HepG2 (cell line): ENCODE measurements around the gene DNM3. TPM values are rescaled to one million over a fixed set of nuclear protein-coding genes. Genes with fewer than 3 reads are reported as not detected.

Experiments
- AHDC1 ChIP-seq: sonication (generic); formaldehyde crosslinking; IDR thresholded peaks from 2 replicates; pipeline ENCODE4 v1.5.1; 2020; ENCODE audit warnings: mild to moderate bottlenecking, missing genetic modification reagents, borderline replicate concordance
- ARID3A ChIP-seq: IDR thresholded peaks from 2 replicates; pipeline ENCODE4 v1.6.1; 2012; ENCODE audit warnings: low read depth, low read length, improper control_type of control experiment
- ARID5B ChIP-seq: IDR thresholded peaks from 2 replicates; pipeline ENCODE4 v1.4.0; 2020; ENCODE audit warnings: mild to moderate bottlenecking, missing genetic modification reagents
- ATAD3A ChIP-seq: sonication (generic); formaldehyde crosslinking; IDR thresholded peaks from 2 replicates; pipeline ENCODE4 v1.4.0; 2020; ENCODE audit warnings: missing genetic modification reagents
- FOXP4 ChIP-seq: sonication (generic); formaldehyde crosslinking; IDR thresholded peaks from 2 replicates; pipeline ENCODE4 v1.4.0; 2020; ENCODE audit warnings: missing genetic modification reagents
- HNRNPLL ChIP-seq: fragments of 200-400 bp; formaldehyde crosslinking; IDR thresholded peaks from 2 replicates; pipeline ENCODE4 v1.6.1; 2017; ENCODE audit warnings: mild to moderate bottlenecking, low read depth, low read length; ENCODE audit not compliant: poor library complexity, severe bottlenecking
- IRF9 ChIP-seq: sonication (generic); formaldehyde crosslinking; IDR thresholded peaks from 2 replicates; pipeline ENCODE4 v1.8.0; 2022; ENCODE audit warnings: missing genetic modification reagents, mild to moderate bottlenecking, borderline replicate concordance
- KDM2A ChIP-seq: sonication (generic); formaldehyde crosslinking; IDR thresholded peaks from 2 replicates; pipeline ENCODE4 v1.4.0; 2020; ENCODE audit warnings: low read depth, missing genetic modification reagents, borderline replicate concordance
- NR2F2 ChIP-seq: IDR thresholded peaks from 2 replicates; pipeline ENCODE4 v1.6.1; 2012; ENCODE audit warnings: low read depth, inconsistent platforms, borderline replicate concordance
- NR2F6 ChIP-seq, 2 experiments: IDR thresholded peaks; 2 replicates each; pipeline ENCODE4 v1.6.1; 2016; ENCODE audit warnings: antibody characterized with exemption in 1 of 2, mild to moderate bottlenecking in 1 of 2
- PHF20 ChIP-seq: sonication (generic); formaldehyde crosslinking; IDR thresholded peaks from 2 replicates; pipeline ENCODE4 v1.5.0; 2020; ENCODE audit warnings: mild to moderate bottlenecking, missing genetic modification reagents
- RXRB ChIP-seq: IDR thresholded peaks from 2 replicates; pipeline ENCODE4 v1.6.1; 2016; ENCODE audit warnings: borderline replicate concordance, missing genetic modification reagents, missing compliant biosample characterization
- TBX2 ChIP-seq: sonication (generic); formaldehyde crosslinking; IDR thresholded peaks from 2 replicates; pipeline ENCODE4 v1.5.0; 2020; ENCODE audit warnings: missing genetic modification reagents, mild to moderate bottlenecking, borderline replicate concordance
- ZIK1 ChIP-seq: sonication (generic); formaldehyde crosslinking; IDR thresholded peaks from 2 replicates; pipeline ENCODE4 v1.5.0; 2020; ENCODE audit warnings: mild to moderate bottlenecking, low read depth, missing genetic modification reagents, borderline replicate concordance
- polyA plus RNA-seq, 8 experiments: library from polyadenylated mRNA; depleted of rRNA in 3 of 8; stranded (reverse) in 7 of 8; unstranded in 1 of 8; fragments of >200 nt; fragmentation: Illumina TruSeq in 4 of 8; extraction: Trizol in 4 of 8; gene quantifications; 2 replicates each; pipeline versions ENCODE4 v1.2.1 to v1.2.3, GENCODE V29; 2011 to 2016; ENCODE audit warnings: low read depth in 4 of 8, missing spikeins in 1 of 8, mixed read lengths in 1 of 8; ENCODE audit not compliant: insufficient read depth in 1 of 8
- total RNA-seq, 5 experiments: library from RNA; depleted of rRNA; stranded (reverse); fragments of >200 nt; fragmentation: Illumina TruSeq; extraction: Trizol; gene quantifications; 2 replicates each; pipeline ENCODE4 v1.2.3, GENCODE V29; 2016; ENCODE audit warnings: low read depth in 1 of 5

Gene DNM3
- total and polyA plus RNA-seq, 2 of the 13 experiments (the other 11 are each of a cell fraction or from before 2014, with no cell fraction given) = 0.05 TPM; not detected in 1

GRCh38 chr1:172451002-172451443 is 609.7 kb downstream of the DNM3 start (continued):
- TF ChIP-seq ARID5B (CRISPR knock-in tag) (peak; percentile 46; the same call in 1 of the 2 replicates), TBX2 (CRISPR knock-in tag) (peak; percentile 62; the same call in 1 of the 2 replicates), NR2F6 (IDR thresholded peaks at IDR 0.05) (no peak; the same call in 1 of the 2 replicates), NR2F6 (CRISPR knock-in tag; IDR thresholded peaks at IDR 0.05) (peak; percentile 32; the same call in 1 of the 2 replicates), IRF9 (CRISPR knock-in tag) (no peak), ZIK1 (CRISPR knock-in tag) (no peak), RXRB (peak; percentile 44; the same call in 1 of the 2 replicates), AHDC1 (peak; percentile 80; the same call in 1 of the 2 replicates), FOXP4 (CRISPR knock-in tag) (0 out of 2 replicates have a peak, but pooled peaks have one; percentile 36), HNRNPLL (no peak), NR2F2 (0 out of 2 replicates have a peak, but pooled peaks have one; percentile 50), PHF20 (no peak), KDM2A (no peak), ARID3A (peak; percentile 54; the same call in 1 of the 2 replicates), ATAD3A (CRISPR knock-in tag) (no peak)
